Amygdala (tissue), 56 donors: ENCODE results near the gene PKD1L1.
"Not testable (repeated sequence)": the region's sequence is repeated elsewhere in the genome, so short reads cannot be mapped to it uniquely, and the experiment has no call there.

Source experiments
- DNase-seq, 56 donors: peaks; one replicate each; lab custom pipeline; 2025; lab: John Stamatoyannopoulos, UW

Gene PKD1L1

GRCh38 chr7:47775238-47775637 lies 173.0 kb downstream of the PKD1L1 start:
- DNase-seq = no peak

- no peak for DNase-seq
These were observed 175.8 kb downstream of the PKD1L1 start for GRCh38 chr7:47772492-47772891.

- DNase-seq = no peak
These were observed 176.3 kb downstream of the PKD1L1 start for GRCh38 chr7:47771990-47772360.

DNA sequence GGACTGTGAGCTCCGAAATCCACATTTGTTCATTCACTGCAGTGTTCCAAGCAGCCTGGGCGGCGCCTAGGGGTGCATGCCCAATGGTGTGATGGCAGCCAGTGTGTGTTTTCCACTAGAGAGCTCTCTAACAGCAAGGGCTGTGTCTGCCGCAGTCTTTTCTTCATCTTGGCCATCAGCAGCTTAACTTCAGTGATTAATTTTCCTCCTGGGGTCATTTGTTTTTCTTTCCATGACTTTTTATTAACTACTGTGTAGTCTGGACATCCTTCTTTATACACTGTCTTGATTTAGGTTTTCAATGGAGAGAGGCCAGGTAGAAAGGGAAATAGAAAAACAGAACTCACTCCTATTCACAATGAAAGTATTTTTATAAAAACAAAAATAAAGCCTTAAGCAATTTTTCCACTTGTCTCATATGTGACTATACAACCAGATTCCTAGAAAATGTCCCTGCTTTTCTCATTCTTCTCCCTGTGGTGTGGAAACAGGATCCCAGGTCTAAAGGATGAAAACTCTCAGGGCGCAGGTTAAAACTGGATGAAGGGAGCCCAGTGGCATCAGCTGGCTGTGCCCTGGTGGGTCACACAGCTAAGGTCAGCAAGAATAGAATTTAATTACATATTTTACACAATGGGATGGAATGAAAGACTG lies 176.8 kb downstream of the PKD1L1 start:
- DNase-seq = peak in 14 of 56 donors; percentile 2 to 27 (median 14)

- no peak for DNase-seq
These were observed 182.1 kb downstream of the PKD1L1 start for GRCh38 chr7:47766126-47766525.

- DNase-seq = no peak
These were observed 182.8 kb downstream of the PKD1L1 start for GRCh38 chr7:47765373-47765979.

DNA sequence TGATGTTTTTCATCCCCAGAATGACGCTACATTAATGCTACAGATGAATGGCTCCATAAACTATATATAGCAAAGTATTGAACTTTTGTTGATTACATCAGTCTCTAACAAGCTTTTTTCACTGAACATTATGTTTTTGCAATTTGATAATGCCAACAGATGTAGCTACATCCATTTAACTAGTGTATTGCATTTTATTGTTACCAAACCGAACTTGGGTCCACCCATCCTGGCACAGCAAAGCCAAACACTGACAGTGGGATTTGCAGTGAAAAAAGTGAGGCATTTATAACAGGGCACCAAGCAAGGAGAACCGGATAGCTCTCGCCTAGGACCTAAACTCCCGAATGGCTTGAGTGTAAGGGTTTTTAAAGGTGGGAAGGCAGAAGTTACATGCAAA lies 183.5 kb downstream of the PKD1L1 start:
- DNase-seq = no peak

- no peak for DNase-seq
These were observed 184.9 kb downstream of the PKD1L1 start for GRCh38 chr7:47763063-47763974.

- DNase-seq = no peak
These were observed 185.6 kb downstream of the PKD1L1 start for GRCh38 chr7:47762746-47763062.

DNA sequence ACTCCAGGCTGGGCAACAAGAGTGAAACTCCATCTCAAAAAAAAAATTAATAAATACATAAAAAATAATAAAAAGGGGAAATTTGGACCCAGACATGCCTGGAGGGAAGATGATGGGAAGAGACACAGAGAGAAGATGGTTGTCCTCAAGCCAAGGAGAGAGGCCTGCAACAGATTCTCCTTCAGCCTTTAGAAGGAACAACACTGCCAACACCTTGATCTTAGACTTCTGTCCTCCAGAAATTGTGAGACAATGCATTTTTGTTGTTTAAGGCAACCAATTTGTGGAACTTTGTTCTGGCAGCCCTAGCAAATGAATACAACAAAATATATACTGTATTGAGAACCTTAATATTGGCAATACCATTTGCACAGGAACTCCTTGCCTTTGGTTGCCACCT lies 186.1 kb downstream of the PKD1L1 start:
- DNase-seq = no peak

- DNase-seq = no peak
These were observed 189.1 kb downstream of the PKD1L1 start for GRCh38 chr7:47759056-47759706.

GRCh38 chr7:47758546-47758945 lies 189.7 kb downstream of the PKD1L1 start:
- DNase-seq = no peak

DNA sequence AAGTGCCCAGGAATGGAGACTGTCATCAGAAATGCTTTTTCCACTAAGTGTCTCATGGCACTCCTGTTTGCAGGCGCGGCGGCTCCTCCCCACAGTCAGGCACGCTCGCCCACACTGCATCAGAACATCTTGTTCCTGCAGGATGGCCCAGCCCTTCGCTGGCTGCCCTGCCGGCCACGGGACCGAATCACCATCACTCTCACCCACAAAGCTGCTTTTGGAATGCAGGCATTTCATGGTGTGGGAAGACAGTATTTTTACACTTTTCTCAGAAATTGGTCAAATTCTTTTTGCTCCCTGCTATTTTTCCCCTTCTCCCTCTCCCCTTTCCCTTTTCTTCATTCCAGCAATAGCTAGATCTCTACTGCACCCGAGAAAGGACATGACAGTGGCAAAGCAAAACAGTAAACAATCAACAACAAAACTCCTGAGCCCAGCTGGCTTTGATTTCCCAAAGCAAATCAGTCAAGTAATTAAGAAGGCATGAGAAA lies 190.3 kb downstream of the PKD1L1 start:
- peak in 33 of 56 donors; percentile 5 to 74 (median 27) for DNase-seq

DNA sequence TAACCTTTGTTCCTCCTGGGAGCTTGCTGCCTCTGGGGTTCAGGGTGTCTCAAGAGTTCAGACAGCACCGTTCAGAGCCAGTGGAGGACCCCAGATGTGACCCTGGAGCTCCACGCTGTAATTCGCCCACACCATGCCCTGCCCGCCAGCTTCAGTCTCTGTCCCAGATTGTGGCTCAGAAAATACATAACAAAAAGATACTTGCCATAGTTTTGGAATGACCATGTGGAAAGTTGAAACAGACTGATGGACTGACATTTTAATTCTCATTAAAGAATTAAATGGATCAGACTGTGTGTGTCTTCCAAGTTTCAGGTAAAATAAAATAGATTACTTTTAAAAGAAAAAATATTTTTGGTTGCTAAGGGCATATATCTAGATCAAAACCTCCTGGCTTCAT lies 191.6 kb downstream of the PKD1L1 start:
- no peak for DNase-seq

DNA sequence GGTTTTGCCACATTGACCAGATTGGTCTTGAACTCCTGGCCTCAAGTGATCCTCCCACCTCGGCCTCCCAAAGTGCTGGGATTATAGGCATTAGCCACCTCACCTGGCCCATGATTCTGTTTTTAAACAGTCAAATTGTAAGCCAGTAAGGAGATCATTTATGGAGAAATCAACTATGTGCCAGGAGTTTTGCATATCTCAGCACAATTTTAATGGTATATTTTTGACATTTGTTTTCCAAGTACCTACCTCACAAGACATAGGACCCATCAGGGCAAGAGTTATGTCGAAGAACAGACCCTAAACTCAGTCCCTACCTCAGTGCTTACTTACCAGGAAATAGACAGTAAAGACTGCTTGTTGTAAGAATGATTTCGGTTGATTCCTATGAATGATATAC lies 193.0 kb downstream of the PKD1L1 start:
- no peak for DNase-seq

DNA sequence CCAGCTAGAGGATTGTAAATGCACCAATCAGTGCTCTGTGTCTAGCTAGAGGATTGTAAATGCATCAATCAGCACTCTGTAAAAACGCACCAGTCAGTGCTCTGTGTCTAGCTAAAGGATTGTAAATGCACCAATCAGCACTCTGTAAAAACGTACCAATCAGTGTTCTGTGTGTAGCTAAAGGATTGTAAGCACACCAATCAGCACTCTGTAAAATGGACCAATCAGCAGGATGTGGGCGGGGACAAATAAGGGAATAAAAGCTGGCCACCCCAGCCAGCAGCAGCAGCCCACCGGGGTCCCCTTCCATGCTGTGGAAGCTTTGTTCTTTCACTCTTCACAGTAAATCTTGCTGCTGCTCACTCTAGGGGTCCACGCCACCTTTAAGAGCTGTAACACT lies 196.5 kb downstream of the PKD1L1 start:
- not testable (repeated sequence) for DNase-seq

DNA sequence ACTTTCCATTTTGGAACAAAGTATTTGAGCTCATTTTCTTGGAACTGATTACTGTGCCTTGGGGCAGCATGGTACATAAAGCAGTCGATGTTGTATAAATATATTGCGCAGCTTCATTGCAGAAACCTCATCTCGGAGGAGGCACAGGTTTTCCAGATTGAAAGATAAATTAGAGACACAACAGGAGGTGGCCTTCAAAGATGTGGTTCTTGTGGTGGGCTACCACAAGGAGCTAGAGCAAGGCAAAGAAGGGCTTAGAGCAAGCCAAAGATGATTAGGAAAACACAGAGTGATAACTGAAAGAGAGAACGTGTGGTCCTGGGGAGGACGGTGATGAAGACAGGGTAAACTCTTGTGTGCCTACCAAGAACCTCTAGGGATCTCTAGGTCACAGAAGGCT lies 197.2 kb downstream of the PKD1L1 start:
- no peak for DNase-seq

DNA sequence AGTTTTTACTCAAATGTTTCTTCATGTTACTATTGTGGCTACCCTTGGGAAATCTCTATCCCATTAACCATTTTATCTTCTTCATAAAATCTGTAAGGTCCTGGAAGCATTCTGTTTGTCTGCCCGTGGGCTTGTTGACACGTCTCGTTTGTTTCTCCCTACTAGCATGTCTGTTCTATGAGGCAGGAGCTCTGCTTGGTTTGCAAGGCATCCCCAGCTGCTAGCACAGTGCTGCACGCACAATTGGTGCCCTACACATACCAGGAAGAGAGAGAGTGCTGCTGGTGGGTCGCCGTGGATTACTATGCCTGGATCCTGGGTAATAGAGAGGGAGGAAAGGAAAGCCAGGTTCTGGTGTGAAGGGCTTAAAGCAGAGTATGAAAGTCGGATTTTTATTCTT lies 200.2 kb downstream of the PKD1L1 start:
- DNase-seq = no peak

DNA sequence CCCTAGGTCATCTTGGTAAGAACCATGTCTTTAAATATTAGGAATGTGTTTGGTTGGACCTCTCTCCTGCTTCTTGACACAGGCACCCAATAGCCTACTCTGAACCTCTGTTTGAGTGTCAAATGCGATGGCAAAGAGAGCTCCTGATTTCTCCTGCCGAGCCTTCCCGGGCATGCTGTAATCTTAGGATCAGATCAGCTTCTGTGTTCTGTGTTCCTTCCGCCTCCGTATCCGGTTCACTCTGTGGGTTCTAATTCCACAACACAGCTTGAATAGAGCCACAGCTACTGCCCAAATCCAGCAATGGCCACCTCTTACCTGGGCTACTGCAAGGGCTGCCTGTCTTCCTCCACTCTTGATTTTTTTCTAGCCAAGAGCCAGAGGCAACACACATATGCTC lies 201.1 kb downstream of the PKD1L1 start:
- DNase-seq = no peak

GRCh38 chr7:47746468-47746867 lies 201.8 kb downstream of the PKD1L1 start:
- DNase-seq = no peak

GRCh38 chr7:47744883-47745282 lies 203.4 kb downstream of the PKD1L1 start:
- DNase-seq = no peak
